SK-N-SH (cell line): ENCODE measurements around the gene SLC46A2. TPM values are rescaled to one million over a fixed set of nuclear protein-coding genes. Genes with fewer than 3 reads are reported as not detected.

ENCODE experiments used
- CTCF ChIA-PET: fragments of 300-600, 350-600 bp; formaldehyde crosslinking; extraction: SDS; loops from one replicate; lab custom pipeline; 2021; lab: Yijun Ruan, JAX
- POLR2A ChIA-PET: fragments of 350-600 bp; sonication (Branson Sonifier 250); formaldehyde crosslinking; extraction: SDS; loops from one replicate; lab custom pipeline; 2020; ENCODE audit warnings: antibody characterized with exemption, inconsistent platforms; lab: Yijun Ruan, JAX
- DNase-seq: peaks from one replicate; pipeline ENCODE4 v3.0.0; 2012
- H2AFZ ChIP-seq: fragments of 200-600 bp; sonication (generic); 2 replicates; pipeline ENCODE4 v1.8.1; 2016; ENCODE audit warnings: antibody characterized with exemption, mild to moderate bottlenecking, low read depth
- H3F3A ChIP-seq: fragments of 200-600 bp; sonication (generic); replicated peaks from 2 replicates; pipeline ENCODE3; 2016; ENCODE audit warnings: antibody characterized with exemption, mild to moderate bottlenecking; ENCODE audit not compliant: insufficient read depth
- H3K27ac ChIP-seq, 2 experiments: fragments of 200-500 bp in 1 of 2; fragments of 200-600 bp in 1 of 2; sonication (Bioruptor generic) in 1 of 2; sonication (generic), shearing (Covaris generic) in 1 of 2; 2 replicates each; pipeline versions ENCODE4 v1.5.1 to v1.6.1; 2014 to 2016; ENCODE audit warnings: low read depth in 2 of 2, inconsistent platforms in 1 of 2, low read length in 1 of 2, mild to moderate bottlenecking in 1 of 2, mixed read lengths in 1 of 2
- H3K27me3 ChIP-seq: fragments of 200-600 bp; sonication (generic), shearing (Covaris generic); 2 replicates; pipeline ENCODE4 v1.6.1; 2016; ENCODE audit warnings: mixed run types; ENCODE audit not compliant: insufficient read depth
- H3K36me3 ChIP-seq, 2 experiments: fragments of 200-500 bp in 1 of 2; fragments of 200-600 bp in 1 of 2; sonication (Bioruptor generic) in 1 of 2; sonication (generic) in 1 of 2; replicated peaks in 1 of 2; 2 replicates each; pipeline versions ENCODE3 to v1.5.1; 2014 to 2016; ENCODE audit warnings: low read length in 1 of 2, mild to moderate bottlenecking in 1 of 2; ENCODE audit not compliant: insufficient read depth in 2 of 2, control insufficient read depth in 1 of 2
- H3K4me1 ChIP-seq, 2 experiments: fragments of 200-500 bp in 1 of 2; fragments of 200-600 bp in 1 of 2; sonication (Bioruptor generic) in 1 of 2; sonication (generic), shearing (Covaris generic) in 1 of 2; 2 replicates each; pipeline versions ENCODE4 v1.5.1 to v1.6.1; 2014 to 2016; ENCODE audit warnings: low read depth in 1 of 2, low read length in 1 of 2, mixed run types in 1 of 2; ENCODE audit not compliant: insufficient read depth in 2 of 2, control insufficient read depth in 1 of 2
- H3K4me2 ChIP-seq: fragments of 200-600 bp; sonication (generic), shearing (Covaris generic); 2 replicates; pipeline ENCODE4 v1.6.1; 2017; ENCODE audit warnings: mixed run types
- H3K4me3 ChIP-seq, 2 experiments: fragments of 200-500 bp in 1 of 2; fragments of 200-600 bp in 1 of 2; sonication (Bioruptor generic) in 1 of 2; sonication (generic), shearing (Covaris generic) in 1 of 2; 2 replicates each; pipeline versions ENCODE4 v1.5.1 to v1.8.1; 2014 to 2016; ENCODE audit warnings: low read depth in 2 of 2, inconsistent platforms in 1 of 2, low read length in 1 of 2, mild to moderate bottlenecking in 1 of 2, mixed read lengths in 1 of 2, moderate library complexity in 1 of 2
- H3K79me2 ChIP-seq: fragments of 200-600 bp; sonication (generic); 2 replicates; pipeline ENCODE4 v1.8.1; 2017; ENCODE audit warnings: mild to moderate bottlenecking; ENCODE audit not compliant: insufficient read depth
- H3K9ac ChIP-seq: fragments of 200-600 bp; sonication (generic); 2 replicates; pipeline ENCODE4 v1.6.1; 2017; ENCODE audit warnings: mixed run types
- H3K9me2 ChIP-seq: fragments of 200-600 bp; sonication (generic); 2 replicates; pipeline ENCODE4 v1.6.1; 2017; ENCODE audit warnings: mixed run types
- H3K9me3 ChIP-seq: fragments of 200-600 bp; sonication (generic); 2 replicates; pipeline ENCODE4 v1.6.1; 2017; ENCODE audit warnings: mixed run types, mild to moderate bottlenecking, moderate library complexity
- H4K20me1 ChIP-seq: fragments of 200-600 bp; sonication (generic); 2 replicates; pipeline ENCODE4 v1.6.1; 2017; ENCODE audit warnings: mild to moderate bottlenecking, mixed run types; ENCODE audit not compliant: insufficient read depth
- EZH2phosphoT487 ChIP-seq: fragments of 200-600 bp; sonication (generic); IDR thresholded peaks from 2 replicates; pipeline ENCODE4 v1.6.1; 2017; ENCODE audit warnings: low read depth, mixed run types, mild to moderate bottlenecking, antibody characterized with exemption, moderate library complexity, borderline replicate concordance
- GABPA ChIP-seq: IDR thresholded peaks from 2 replicates; pipeline ENCODE4 v1.4.0; 2012; ENCODE audit warnings: low read depth, mild to moderate bottlenecking
- MEF2A ChIP-seq: IDR thresholded peaks from 2 replicates; pipeline ENCODE4 v1.4.0; 2012; ENCODE audit warnings: low read depth, borderline replicate concordance
- MXI1 ChIP-seq: IDR thresholded peaks from 2 replicates; pipeline ENCODE4 v1.6.1; 2012; ENCODE audit warnings: mild to moderate bottlenecking, low read depth, low read length, improper control_type of control experiment
- NFIC ChIP-seq: IDR thresholded peaks from 2 replicates; pipeline ENCODE4 v1.4.0; 2012; ENCODE audit warnings: borderline replicate concordance
- NRF1 ChIP-seq: IDR thresholded peaks from 2 replicates; pipeline ENCODE4 v1.6.1; 2012; ENCODE audit warnings: low read depth, mild to moderate bottlenecking, low read length
- POLR2AphosphoS5 ChIP-seq: IDR thresholded peaks from 2 replicates; pipeline ENCODE4 v1.6.1; 2012; ENCODE audit warnings: low read depth, low read length
- RAD21 ChIP-seq: IDR thresholded peaks from 2 replicates; pipeline ENCODE4 v1.6.1; 2012; ENCODE audit warnings: mild to moderate bottlenecking, low read length
- RFX5 ChIP-seq: IDR thresholded peaks from 2 replicates; pipeline ENCODE4 v1.6.1; 2012; ENCODE audit warnings: mild to moderate bottlenecking, improper control_type of control experiment, low read length
- RXRA ChIP-seq: IDR thresholded peaks from 2 replicates; pipeline ENCODE4 v1.4.0; 2012; ENCODE audit warnings: low read depth, mild to moderate bottlenecking, borderline replicate concordance
- SIN3A ChIP-seq: IDR thresholded peaks from 2 replicates; pipeline ENCODE4 v1.6.1; 2012; ENCODE audit warnings: low read depth, mild to moderate bottlenecking, low read length, moderate library complexity, borderline replicate concordance
- USF1 ChIP-seq: IDR thresholded peaks from 2 replicates; pipeline ENCODE4 v1.4.0; 2012; ENCODE audit warnings: low read depth, borderline replicate concordance
- WGBS: methylation state at CpG from one replicate; pipeline ENCODE4 v1.1.6; 2017; ENCODE audit warnings: low lambda C conversion rate; 5-methylcytosine and 5-hydroxymethylcytosine counted together
- polyA plus RNA-seq, 3 experiments: library from polyadenylated mRNA; depleted of rRNA; stranded (reverse); fragments of >200 nt; gene quantifications; 2 replicates each; pipeline ENCODE4 v1.2.3, GENCODE V29; 2012
- TF ChIP-seq, protein P1 (sequence below): IDR thresholded peaks from 2 replicates; pipeline ENCODE4 v1.4.0; 2012; ENCODE audit warnings: low read depth
- TF ChIP-seq, protein P2 (sequence below): fragments of 150-350 bp; IDR thresholded peaks from 2 replicates; pipeline ENCODE4 v1.6.1; 2016; ENCODE audit warnings: mild to moderate bottlenecking, low read depth, low read length

SLC46A2 gene
- polyA plus RNA-seq, 1 of the 3 experiments (the other 2 are of a cell fraction) = not detected

DNA sequence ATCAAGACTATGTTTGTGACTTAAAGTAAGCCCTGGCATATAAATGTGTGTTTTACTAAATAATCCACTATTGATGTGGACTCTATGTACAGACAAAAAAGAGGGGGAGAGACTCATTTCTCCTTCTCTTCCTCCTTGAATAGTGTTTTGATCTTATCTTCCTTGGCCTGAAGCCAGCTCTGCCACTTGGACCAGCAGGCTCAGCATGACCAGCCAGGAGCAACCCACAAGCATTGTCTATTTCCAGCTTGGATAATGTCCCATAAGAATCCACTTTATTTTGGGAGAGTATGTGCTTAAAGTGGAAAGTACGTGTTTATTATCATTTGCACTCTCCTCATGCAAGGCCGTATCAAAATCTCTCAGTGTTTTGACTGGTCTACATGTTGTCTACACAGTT, 23.8 kb upstream of the SLC46A2 start:
- Histone ChIP-seq H3K9ac (no peak overlapping the region), H3K9me3 (no peaks in the 10 kb centered on the region), H3K79me2 (no peaks in the 10 kb centered on the region), H3K9me2 (no peaks in the 10 kb centered on the region), H2AFZ (no peak overlapping the region), H3K36me3 (no peaks in the 10 kb centered on the region), H3K4me2 (no peak overlapping the region), H3K27me3 (no peaks in the 10 kb centered on the region; the same call in none of the 2 replicates), H3F3A (no peaks in the 10 kb centered on the region), H3K4me3 (no peak overlapping the region), H3K4me1 (no peaks in the 10 kb centered on the region), H3K27ac (no peak overlapping the region), H4K20me1 (no peaks in the 10 kb centered on the region)
- ChIA-PET POLR2A (no interaction called here), CTCF (interaction anchor here (1.0 kb wide), 1 partner anchor 8 kb away, joined by 4 read pairs; no protein-coding TSS in a partner anchor)
- 28% methylated on average over 2 of the region's 2 CpGs for WGBS
- DNase-seq = no peak
- TF ChIP-seq NFIC (0 out of 2 replicates have a peak, but pooled peaks have one; percentile 6), MEF2A (no peak)

GRCh38 chr9:112913326-112913725, 22.6 kb upstream of the SLC46A2 start:
- 58% methylated on average over 4 of the region's 4 CpGs for WGBS
- CTCF ChIA-PET = no interaction called here
- H3K4me3 ChIP-seq = no peak overlapping the region
- POLR2A ChIA-PET = no interaction called here
- H3K79me2 ChIP-seq = no peaks in the 10 kb centered on the region
- no peaks in the 10 kb centered on the region for H3F3A ChIP-seq
- H3K27ac ChIP-seq = no peak overlapping the region
- TF ChIP-seq, protein P1, sequence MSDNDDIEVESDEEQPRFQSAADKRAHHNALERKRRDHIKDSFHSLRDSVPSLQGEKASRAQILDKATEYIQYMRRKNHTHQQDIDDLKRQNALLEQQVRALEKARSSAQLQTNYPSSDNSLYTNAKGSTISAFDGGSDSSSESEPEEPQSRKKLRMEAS = no peak
- TF ChIP-seq RFX5 (no peak), RAD21 (no peak), RXRA (no peak), EZH2phosphoT487 (no peak), SIN3A (no peak), POLR2AphosphoS5 (no peak), USF1 (no peak), MXI1 (no peak), NRF1 (no peak), GABPA (no peak)
- TF ChIP-seq, protein P2, sequence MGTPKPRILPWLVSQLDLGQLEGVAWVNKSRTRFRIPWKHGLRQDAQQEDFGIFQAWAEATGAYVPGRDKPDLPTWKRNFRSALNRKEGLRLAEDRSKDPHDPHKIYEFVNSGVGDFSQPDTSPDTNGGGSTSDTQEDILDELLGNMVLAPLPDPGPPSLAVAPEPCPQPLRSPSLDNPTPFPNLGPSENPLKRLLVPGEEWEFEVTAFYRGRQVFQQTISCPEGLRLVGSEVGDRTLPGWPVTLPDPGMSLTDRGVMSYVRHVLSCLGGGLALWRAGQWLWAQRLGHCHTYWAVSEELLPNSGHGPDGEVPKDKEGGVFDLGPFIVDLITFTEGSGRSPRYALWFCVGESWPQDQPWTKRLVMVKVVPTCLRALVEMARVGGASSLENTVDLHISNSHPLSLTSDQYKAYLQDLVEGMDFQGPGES = no peak
- no peaks in the 10 kb centered on the region for H3K4me1 ChIP-seq
- H4K20me1 ChIP-seq = no peaks in the 10 kb centered on the region
- H3K9ac ChIP-seq = no peak overlapping the region
- no peak overlapping the region for H3K4me2 ChIP-seq
- H3K9me2 ChIP-seq = no peaks in the 10 kb centered on the region
- no peak overlapping the region for H2AFZ ChIP-seq
- DNase-seq = no peak
- H3K27me3 ChIP-seq = no peaks in the 10 kb centered on the region; the same call in none of the 2 replicates
- H3K9me3 ChIP-seq = no peaks in the 10 kb centered on the region
- H3K36me3 ChIP-seq = no peaks in the 10 kb centered on the region
